GM12892 (cell line): Measurements from ENCODE around the gene SLC19A2.

Experiments used
- POLR2A ChIP-seq: IDR thresholded peaks from 2 replicates; pipeline ENCODE4 v1.6.1; 2011; ENCODE audit warnings: low read depth, low read length, control low read depth
- POLR2AphosphoS5 ChIP-seq: IDR thresholded peaks from 2 replicates; pipeline ENCODE4 v1.6.1; 2011; ENCODE audit warnings: low read depth, low read length, control low read depth
- TAF1 ChIP-seq: IDR thresholded peaks from 2 replicates; pipeline ENCODE4 v1.6.1; 2011; ENCODE audit warnings: low read depth, mild to moderate bottlenecking, control low read depth, low read length, borderline replicate concordance

GRCh38 chr1:169511316-169512005 lies 25.7 kb upstream of the SLC19A2 start:
- no peak for TF ChIP-seq POLR2A
- TF ChIP-seq POLR2AphosphoS5, result no peak
- TF ChIP-seq TAF1, result no peak
